PC-9 (cell line): ENCODE measurements around the gene CDC37L1. TPM values are rescaled to one million over a fixed set of nuclear protein-coding genes. Genes with fewer than 3 reads are reported as not detected.

Experiments used
- BruUV-seq: library from RNA; stranded (reverse); fragments of 400-500 nt; replicated peaks from 2 replicates; lab custom pipeline; 2021; lab: Mats Ljungman, UMichigan
- CTCF ChIA-PET: fragments of 300-600 bp; sonication (Branson Sonifier 250); formaldehyde crosslinking; loops from one replicate; lab custom pipeline; 2022; ENCODE audit warnings: antibody characterized with exemption; lab: Charles Lee
- POLR2A ChIA-PET: fragments of 300-600 bp; sonication (Branson Sonifier 250); formaldehyde crosslinking; loops from one replicate; lab custom pipeline; 2022; ENCODE audit warnings: antibody characterized with exemption; ENCODE audit not compliant: unreplicated experiment; lab: Charles Lee
- DNase-seq, 2 experiments: peaks; one replicate each; pipeline versions ENCODE4 v3.0.0 to v3.0.0-alpha.2; 2015 to 2022; ENCODE audit warnings: mixed read lengths in 1 of 2
- H2AFZ ChIP-seq: fragments of 200-600 bp; sonication (generic); 2 replicates; pipeline ENCODE4 v1.8.1; 2017; ENCODE audit warnings: antibody characterized with exemption
- H3F3A ChIP-seq: fragments of 200-600 bp; sonication (generic); 2 replicates; pipeline ENCODE4 v1.8.1; 2017; ENCODE audit warnings: antibody characterized with exemption, mild to moderate bottlenecking, low read depth; ENCODE audit not compliant: insufficient read depth
- H3K27ac ChIP-seq: fragments of 200-600 bp; sonication (generic); 2 replicates; pipeline ENCODE4 v1.6.1; 2016; ENCODE audit warnings: mixed run types
- H3K27me3 ChIP-seq: fragments of 200-600 bp; sonication (generic); 2 replicates; pipeline ENCODE4 v1.6.1; 2016; ENCODE audit warnings: low read depth, mixed run types; ENCODE audit not compliant: insufficient read depth
- H3K36me3 ChIP-seq: fragments of 200-600 bp; sonication (generic); 2 replicates; pipeline ENCODE4 v1.6.1; 2016; ENCODE audit warnings: low read depth, mixed run types
- H3K4me1 ChIP-seq: fragments of 200-600 bp; sonication (generic); replicated peaks from 2 replicates; pipeline ENCODE4 v1.6.1; 2016; ENCODE audit warnings: mixed run types; ENCODE audit not compliant: insufficient read depth
- H3K4me2 ChIP-seq: fragments of 200-600 bp; sonication (generic); 2 replicates; pipeline ENCODE4 v1.6.1; 2017; ENCODE audit warnings: mixed run types
- H3K4me3 ChIP-seq: fragments of 200-600 bp; sonication (generic); 2 replicates; pipeline ENCODE4 v1.6.1; 2016; ENCODE audit warnings: mixed run types
- H3K79me2 ChIP-seq: fragments of 200-600 bp; sonication (generic); 2 replicates; pipeline ENCODE4 v1.6.1; 2017; ENCODE audit warnings: low read depth, mixed run types
- H3K9me2 ChIP-seq: fragments of 200-600 bp; sonication (generic); 2 replicates; pipeline ENCODE4 v1.8.1; 2017; ENCODE audit warnings: mild to moderate bottlenecking; ENCODE audit not compliant: insufficient read depth
- H3K9me3 ChIP-seq: fragments of 200-600 bp; sonication (generic); 2 replicates; pipeline ENCODE4 v1.8.1; 2016; ENCODE audit warnings: low read depth; ENCODE audit not compliant: insufficient read depth
- H4K20me1 ChIP-seq: fragments of 200-600 bp; sonication (generic); 2 replicates; pipeline ENCODE4 v1.8.1; 2017; ENCODE audit not compliant: insufficient read depth
- CTCF ChIP-seq: fragments of 200-600 bp; sonication (generic); conservative IDR thresholded peaks from 2 replicates; pipeline ENCODE4 v1.6.1; 2017; ENCODE audit warnings: mixed run types, antibody characterized with exemption, mild to moderate bottlenecking, moderate library complexity
- EZH2 ChIP-seq: fragments of 200-600 bp; sonication (generic); IDR thresholded peaks from 2 replicates; pipeline ENCODE4 v1.8.0; 2017; ENCODE audit warnings: antibody characterized with exemption, low read depth
- intact Hi-C: fragments of 100-400 bp; cut with micrococcal nuclease; formaldehyde crosslinking; loops from one replicate; pipeline ENCODE4 v1.10.0; 2022; ENCODE audit not compliant: unreplicated experiment
- total RNA-seq: library from RNA; stranded (reverse); gene quantifications from 2 replicates; pipeline ENCODE4 v1.2.3, GENCODE V29; 2021

Gene CDC37L1
- total RNA-seq, 1 experiment from 2014 or later, result 6.7 TPM

GRCh38 chr9:4677392-4677791 lies 2.0 kb upstream of the CDC37L1 start:
- H3K4me1 ChIP-seq, result peaks cover 20% of the 10 kb centered on the region
- TF ChIP-seq CTCF (no peak), EZH2 (no peak)
- H3K27ac ChIP-seq, result no peak overlapping the region
- 0 out of 2 replicates have a peak overlapping the region, but pooled peaks have one; percentile 88 for H3K4me2 ChIP-seq
- no peaks in the 10 kb centered on the region for H4K20me1 ChIP-seq
- POLR2A ChIA-PET, result interaction anchor here (0.6 kb wide), 1 partner anchor 1282 kb away, joined by 19 read pairs; no protein-coding TSS in a partner anchor
- CTCF ChIA-PET, result interaction anchor here (0.6 kb wide), 2 partner anchors 910 to 918 kb away, joined by 3 to 5 read pairs; no protein-coding TSS in a partner anchor
- peaks cover 26% of the 10 kb centered on the region for H3K79me2 ChIP-seq
- intact Hi-C loops, result no loop called here
- DNase-seq, result no peak
- H3F3A ChIP-seq, result peaks cover 15% of the 10 kb centered on the region
- no peaks in the 10 kb centered on the region for H3K9me2 ChIP-seq
- H3K27me3 ChIP-seq, result no peaks in the 10 kb centered on the region
- H3K36me3 ChIP-seq, result no peaks in the 10 kb centered on the region
- H3K4me3 ChIP-seq, result no peak overlapping the region
- H3K9me3 ChIP-seq, result no peaks in the 10 kb centered on the region
- BruUV-seq, result no TSS peak
- no peak overlapping the region for H2AFZ ChIP-seq

GRCh38 chr9:4678679-4679267 lies 596 bp upstream of the CDC37L1 start:
- intact Hi-C loops, result loop anchor here (1.0 kb wide), 2 partner anchors 16 to 296 kb away; partner anchors contain the start of gene PLPP6
- H3K9me3 ChIP-seq, result no peaks in the 10 kb centered on the region
- H3K9me2 ChIP-seq, result no peaks in the 10 kb centered on the region
- BruUV-seq, result TSS peak; percentile 97
- H3K79me2 ChIP-seq, result peaks cover 31% of the 10 kb centered on the region
- peak overlapping the region; percentile 82 for H3K27ac ChIP-seq
- peaks cover 15% of the 10 kb centered on the region for H3F3A ChIP-seq
- TF ChIP-seq CTCF (no peak), EZH2 (no peak)
- H3K4me3 ChIP-seq, result peak overlapping the region; percentile 87
- no peak for DNase-seq
- H3K4me1 ChIP-seq, result peaks cover 20% of the 10 kb centered on the region
- no peaks in the 10 kb centered on the region for H4K20me1 ChIP-seq
- H3K4me2 ChIP-seq, result peak overlapping the region; percentile 88
- H3K27me3 ChIP-seq, result no peaks in the 10 kb centered on the region
- peak overlapping the region; percentile 90 for H2AFZ ChIP-seq
- POLR2A ChIA-PET, result no interaction called here
- CTCF ChIA-PET, result interaction anchor here (0.7 kb wide), 1 partner anchor 78 kb away, joined by 4 read pairs; no protein-coding TSS in a partner anchor
- no peaks in the 10 kb centered on the region for H3K36me3 ChIP-seq

- Histone ChIP-seq H2AFZ (peak overlapping the region; percentile 90), H3K27me3 (no peaks in the 10 kb centered on the region), H3F3A (peaks cover 15% of the 10 kb centered on the region), H3K4me1 (peaks cover 20% of the 10 kb centered on the region), H4K20me1 (no peaks in the 10 kb centered on the region), H3K4me2 (peak overlapping the region; percentile 88), H3K36me3 (no peaks in the 10 kb centered on the region), H3K9me3 (no peaks in the 10 kb centered on the region), H3K27ac (peak overlapping the region; percentile 82), H3K4me3 (peak overlapping the region; percentile 87), H3K79me2 (peaks cover 32% of the 10 kb centered on the region), H3K9me2 (no peaks in the 10 kb centered on the region)
- BruUV-seq, result no TSS peak
- intact Hi-C loops, result no loop called here
- POLR2A ChIA-PET, result no interaction called here
- TF ChIP-seq EZH2, result no peak
- no peak for TF ChIP-seq CTCF
- DNase-seq, result no peak
- CTCF ChIA-PET, result no interaction called here
Measured at GRCh38 chr9:4680173-4680525, 780 bp downstream of the CDC37L1 start.
